ENCODE measurements around the gene RAB11FIP2.

- TF ChIP-seq CTCF (IDR thresholded peaks at IDR 0.05) = no peak
- TF ChIP-seq POLR2A (IDR thresholded peaks at IDR 0.05) = no peak
Observed at GRCh38 chr10:117983961-117984360, 62.8 kb downstream of the RAB11FIP2 start.

Data from thyroid gland (tissue), 4 donors.